ENCODE measurements around the gene LGALS7.
"Not testable (repeated sequence)": the region's sequence is repeated elsewhere in the genome, so short reads cannot be mapped to it uniquely, and the experiment has no call there.

Gene LGALS7

DNA sequence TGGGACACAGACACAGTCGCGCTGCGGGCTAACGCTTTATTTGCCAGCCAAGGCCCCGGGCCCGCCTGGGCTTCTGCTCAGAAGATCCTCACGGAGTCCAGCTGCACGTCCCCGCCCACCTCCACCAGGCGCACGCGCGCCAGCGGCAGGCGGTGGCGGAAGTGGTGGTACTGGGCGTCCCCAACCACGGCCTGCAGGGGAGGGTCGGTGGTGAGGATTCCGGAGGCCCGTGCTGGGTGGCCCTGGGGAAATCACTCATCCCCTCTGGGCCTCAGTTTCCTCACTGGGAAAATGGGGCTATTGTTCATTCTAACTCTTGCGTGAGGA lies 2.4 kb downstream of the LGALS7 start:
- DNase-seq (ENCODE audit: low read depth in 3 of 3): not testable (repeated sequence)

DNA sequence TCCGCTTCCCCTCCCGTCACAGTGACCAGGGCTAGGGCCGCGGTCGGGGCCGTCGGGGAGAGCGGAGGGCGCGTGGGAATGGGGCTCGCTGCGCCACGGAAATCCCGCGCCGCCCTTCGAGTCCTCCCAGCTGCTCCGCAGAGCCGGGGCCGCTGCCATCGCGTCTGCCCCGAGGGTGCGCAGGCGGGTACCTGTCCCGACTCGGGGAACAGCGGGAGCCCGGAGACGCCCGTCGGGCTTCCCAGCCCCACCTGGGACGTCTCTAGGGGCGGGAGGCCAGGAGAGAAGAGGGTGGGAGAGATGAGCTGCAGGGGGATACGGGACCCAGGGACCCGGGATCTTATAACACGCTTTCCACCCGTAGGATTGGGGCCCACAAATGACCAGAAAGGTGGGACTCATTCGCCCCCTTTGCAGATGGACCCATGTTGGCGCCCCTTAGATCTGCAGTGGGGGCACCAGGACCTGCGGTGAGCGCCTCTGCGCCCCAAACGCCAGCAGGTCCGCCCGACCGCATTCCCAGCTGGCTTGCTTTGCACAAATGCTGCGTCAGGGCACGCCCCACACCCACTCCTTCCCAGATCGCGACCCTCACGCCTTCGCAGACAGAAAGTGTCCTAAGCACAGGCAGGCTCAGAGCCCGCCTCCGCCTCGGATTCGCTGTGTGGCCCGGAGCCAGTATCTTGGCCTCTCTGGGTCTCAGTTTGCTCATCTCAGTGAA lies 2.9 kb downstream of the LGALS7 start:
- DNase-seq (ENCODE audit: low read depth in 3 of 3): not testable (repeated sequence)

DNA sequence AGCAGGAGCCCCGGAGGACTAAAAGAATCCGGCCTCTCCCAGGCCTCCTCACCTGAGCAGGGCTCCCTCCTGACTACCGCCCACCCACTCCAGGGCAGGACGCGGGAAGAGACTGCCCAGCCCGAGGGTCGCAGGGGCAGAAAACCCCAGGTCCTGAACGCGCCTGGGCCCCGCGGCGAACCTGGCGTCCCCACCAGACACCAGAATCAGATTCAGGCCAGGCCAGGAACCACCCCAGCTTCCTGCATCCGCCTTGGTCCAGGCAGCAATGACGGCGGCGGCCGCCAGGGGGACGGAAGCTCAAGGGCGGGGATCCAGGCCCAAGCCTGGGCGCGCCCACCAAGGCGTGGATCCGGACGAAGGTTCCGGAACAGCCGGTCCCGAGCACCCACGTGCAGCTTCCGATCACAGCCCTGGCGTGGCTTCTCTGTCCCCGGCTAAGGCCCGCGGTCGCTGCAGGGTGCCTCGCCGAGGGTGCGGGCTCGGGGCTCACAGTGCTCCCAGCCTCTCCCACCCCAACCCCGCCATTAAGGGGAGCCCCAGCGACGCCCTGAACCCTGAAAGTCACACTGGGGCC lies 3.6 kb downstream of the LGALS7 start:
- peak; percentile 78 to 82 (median 79) for DNase-seq (ENCODE audit: low read depth in 3 of 3)

DNA sequence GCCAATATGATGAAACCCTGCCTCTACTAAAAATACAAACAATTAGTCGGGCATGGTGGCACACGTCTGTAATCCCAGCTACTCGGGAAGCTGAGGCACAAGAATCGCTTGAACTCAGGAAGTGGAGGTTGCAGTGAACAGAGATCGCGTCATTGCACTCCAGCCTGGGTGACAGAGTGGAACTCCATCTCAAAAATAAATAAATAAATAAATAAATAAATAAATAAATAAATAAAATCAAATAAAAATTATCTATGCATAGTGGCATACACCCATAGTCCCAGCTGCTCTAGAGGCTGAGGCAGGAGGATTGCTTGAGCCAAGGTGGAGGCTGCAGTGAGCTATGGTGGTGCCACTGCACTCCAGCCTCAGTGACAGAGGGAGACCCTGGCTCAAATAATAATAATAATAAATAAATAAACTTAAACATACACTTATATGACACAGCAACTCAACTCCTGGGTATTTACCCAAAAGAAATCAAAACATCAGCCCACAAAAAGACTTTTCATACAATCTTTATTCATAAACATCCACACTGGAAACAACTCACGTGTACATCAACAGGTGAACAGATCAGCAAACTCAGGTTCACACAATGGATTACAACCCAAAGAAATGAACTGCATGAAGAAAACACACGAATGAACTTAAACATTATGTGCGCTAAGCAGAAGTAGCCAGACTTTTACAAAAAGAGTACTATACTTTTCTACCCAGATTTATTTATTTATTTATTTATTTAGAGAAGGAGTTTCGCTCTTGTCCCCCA lies 6.9 kb downstream of the LGALS7 start:
- DNase-seq (ENCODE audit: low read depth in 3 of 3): no peak

DNA sequence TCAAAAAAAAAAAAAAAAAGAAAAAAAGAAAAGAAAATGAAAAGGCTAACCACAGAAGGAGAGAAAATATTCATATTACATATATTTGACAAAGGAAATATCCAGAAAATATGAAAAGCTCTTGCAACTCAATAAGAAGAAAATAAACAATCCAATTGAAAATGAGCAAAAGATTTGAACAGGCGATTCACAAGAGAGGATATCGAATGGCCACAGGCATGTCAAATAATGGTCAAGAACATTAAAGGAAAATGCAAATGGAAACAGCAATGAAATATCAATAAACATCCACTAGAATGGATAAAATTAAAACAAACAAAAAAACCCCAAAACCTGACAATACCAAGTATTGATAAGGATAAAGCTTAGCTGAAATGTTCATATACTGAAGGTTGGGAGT lies 8.1 kb downstream of the LGALS7 start:
- DNase-seq (ENCODE audit: low read depth in 3 of 3): no peak

DNA sequence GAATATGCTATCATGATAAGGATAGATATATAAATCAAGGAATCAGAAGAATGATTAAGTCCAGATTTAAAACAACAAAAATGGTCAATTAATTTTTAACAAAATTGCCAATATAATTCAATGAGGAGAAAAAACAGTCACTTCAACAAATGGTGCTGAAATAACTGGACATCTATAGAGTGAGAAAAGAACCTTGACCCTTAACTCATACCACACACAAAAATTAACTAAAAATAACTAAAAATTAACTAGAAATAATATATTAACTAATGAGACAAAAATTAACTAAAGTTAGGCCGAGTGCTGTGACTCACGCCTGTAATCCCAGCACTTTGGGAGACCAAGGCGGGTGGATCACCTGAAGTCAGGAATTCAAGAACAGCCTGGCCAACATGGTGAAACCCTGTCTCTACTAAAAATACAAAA lies 9.5 kb downstream of the LGALS7 start:
- no peak for DNase-seq (ENCODE audit: low read depth in 3 of 3)

DNA sequence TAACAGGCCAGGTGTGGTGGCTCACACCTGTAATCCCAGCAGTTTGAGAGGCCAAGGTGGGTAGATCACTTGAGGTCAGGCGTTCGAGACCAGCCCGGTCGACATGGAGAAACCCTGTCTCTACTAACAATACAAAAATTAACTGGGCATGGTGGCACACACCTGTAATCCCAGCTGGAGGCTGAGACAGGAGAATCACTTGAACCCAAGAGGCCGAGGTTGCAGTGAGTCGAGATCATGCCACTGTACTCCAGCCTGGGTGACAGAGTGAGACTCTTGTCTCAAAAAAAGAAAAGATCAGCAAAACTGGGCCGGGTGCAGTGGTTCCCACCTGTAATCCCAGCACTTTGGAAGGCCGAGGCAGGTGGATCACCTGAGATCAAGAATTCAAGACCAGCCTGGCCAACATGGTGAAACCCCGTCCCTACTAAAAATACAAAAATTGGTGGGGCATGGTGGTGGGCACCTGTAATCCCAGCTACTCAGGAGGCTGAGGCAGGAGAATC lies 11.4 kb downstream of the LGALS7 start:
- not testable (repeated sequence) for DNase-seq (ENCODE audit: low read depth in 3 of 3)

DNA sequence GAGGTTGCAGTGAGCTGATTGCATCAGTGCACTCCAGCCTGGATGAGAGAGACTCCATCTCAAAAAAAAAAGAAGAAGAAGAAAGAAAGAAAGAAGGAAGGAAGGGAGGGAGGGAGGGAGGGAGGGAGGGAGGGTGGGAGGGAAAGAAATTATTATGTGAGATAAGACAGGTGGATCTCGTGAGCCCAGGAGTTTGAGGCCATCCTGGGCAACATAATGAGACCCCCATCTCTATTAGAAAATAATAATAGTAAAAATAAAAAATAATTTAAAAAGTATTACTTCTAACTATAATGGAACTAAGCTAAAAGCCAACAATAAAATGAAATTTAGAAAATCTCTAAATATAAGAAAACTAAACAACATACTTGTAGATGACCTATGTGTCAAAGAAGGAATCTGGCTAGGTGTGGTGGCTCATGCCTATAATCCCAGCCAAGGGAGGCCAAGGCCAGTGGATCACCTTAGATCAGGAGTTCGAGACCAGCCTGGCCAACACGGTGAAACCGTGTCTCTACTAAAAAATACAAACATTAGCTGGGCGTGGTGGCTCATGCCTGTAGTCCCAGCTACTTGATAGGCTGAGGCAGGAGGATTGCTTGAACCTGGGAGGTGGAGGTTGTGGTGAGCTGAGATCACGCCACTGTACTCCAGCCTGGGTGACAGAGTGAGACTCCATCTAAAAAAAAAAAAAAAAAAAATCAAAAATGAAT lies 12.4 kb downstream of the LGALS7 start:
- DNase-seq (ENCODE audit: low read depth in 3 of 3): not testable (repeated sequence)

DNA sequence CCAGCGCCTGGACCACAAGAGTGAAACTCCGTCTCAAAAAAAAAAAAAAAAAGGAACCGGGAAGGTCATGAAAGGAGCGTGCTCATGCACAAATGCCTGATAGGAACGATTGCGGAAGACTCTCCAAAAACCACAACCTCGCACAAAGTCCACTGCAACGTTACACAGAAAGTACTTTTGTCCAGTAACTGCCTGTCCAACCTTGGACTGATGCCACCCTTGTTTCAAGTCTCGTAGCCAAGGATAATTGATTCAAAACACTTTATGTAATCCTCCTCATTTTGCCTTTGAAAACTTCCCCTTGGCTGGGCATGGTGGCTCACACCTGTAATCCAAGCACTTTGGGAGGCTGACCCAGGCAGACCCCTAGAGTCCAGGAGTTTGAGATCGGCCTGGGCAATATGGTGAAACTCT lies 13.7 kb downstream of the LGALS7 start:
- DNase-seq (ENCODE audit: low read depth in 3 of 3): no peak

DNA sequence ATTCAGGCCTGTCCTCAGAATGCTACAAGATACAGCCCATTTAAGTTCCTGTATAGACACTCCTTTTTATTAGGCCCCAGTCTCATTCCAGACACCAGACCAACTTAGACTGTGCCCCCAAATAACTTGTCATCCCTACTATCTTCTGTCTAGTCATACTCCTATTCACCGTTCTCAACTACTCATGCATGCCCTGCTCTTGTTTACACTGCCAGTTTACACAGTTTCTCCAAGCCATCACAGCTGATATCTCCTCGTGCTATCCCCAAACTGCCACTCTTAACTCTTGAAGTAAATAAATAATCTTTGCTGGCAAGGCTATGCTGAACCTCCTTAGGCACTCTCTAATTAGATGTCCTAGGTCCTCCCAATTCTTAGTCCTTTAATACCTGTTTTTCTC lies 19.1 kb downstream of the LGALS7 start:
- DNase-seq (ENCODE audit: low read depth in 3 of 3): not testable (repeated sequence)

DNA sequence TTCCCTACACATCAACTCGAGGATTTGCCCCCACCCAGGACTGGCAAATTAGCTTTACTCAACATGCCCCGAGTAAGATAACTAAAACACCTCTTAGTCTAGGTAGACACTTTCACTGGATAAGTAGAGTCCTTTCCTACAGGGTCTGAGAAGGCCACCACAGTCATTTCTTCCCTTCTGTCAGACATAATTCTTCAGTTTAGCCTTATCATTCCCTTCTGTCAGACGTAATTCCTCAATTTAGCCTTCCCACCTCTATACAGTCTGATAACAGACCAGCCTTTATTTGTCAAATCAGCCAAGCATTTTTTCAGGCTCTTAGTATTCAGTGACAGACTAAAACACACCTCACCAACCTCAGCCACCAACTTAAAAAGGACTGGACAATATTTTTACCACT lies 19.5 kb downstream of the LGALS7 start:
- not testable (repeated sequence) for DNase-seq (ENCODE audit: low read depth in 3 of 3)

DNA sequence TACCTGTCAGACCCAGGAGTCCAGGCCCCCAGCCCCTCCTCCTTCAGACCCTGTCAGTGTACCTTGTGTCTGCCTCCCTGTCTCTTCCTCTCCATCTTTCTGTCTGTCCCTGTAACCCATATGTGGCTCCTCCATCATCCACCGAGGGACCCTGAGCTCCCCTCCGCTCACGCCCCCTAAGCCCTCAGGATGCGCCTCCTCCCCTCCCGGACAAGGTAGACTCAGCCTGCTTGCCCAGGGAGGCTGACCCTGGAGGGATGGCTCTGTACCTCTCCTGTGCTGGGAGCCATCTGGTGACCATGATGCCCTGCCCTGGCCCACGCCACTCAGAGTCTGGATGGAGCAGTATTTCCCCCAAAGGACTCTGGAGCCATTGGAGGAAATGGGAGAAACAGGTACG lies 28.0 kb downstream of the LGALS7 start:
- DNase-seq (ENCODE audit: low read depth in 3 of 3): no peak

DNA sequence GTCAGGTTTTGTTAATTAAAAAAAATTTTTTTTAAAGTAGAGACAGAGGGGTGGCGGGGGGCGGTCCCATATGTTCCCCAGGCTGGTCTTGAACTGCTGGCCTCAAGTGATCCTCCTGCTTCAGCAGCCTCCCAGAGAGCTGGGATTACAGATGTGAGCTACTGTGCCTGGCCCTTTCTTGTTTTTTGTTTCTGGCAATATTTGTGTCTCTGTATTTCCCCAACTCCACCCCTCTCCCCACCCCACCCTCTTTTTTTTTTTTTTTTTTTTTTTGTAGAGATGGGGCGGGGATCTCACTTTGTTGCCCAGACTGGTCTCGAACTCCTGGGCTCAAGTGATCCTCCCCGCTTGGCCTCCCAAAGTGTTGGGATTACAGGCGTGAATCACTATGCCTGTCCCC lies 28.4 kb downstream of the LGALS7 start:
- DNase-seq (ENCODE audit: low read depth in 3 of 3): no peak

DNA sequence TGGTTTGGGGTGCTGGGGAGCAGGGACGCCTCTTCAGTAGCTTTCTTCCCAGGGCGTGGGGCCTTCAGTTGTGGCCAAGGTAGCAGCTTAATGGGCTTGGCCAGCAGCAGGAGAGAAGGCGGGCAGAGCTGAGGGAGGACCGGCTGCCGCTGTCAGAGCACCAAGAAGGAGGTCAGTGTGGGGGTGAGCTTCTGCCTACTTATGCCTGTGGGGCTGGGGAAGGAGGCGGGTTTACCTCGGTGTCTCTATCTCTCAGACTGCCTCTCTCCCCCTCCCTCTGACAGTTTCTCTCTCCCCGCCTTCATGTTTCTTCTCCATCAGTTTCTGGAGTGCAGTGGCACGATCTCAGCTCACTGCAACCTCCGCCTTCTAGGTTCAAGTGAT lies 29.0 kb downstream of the LGALS7 start, which contains the start of gene CAPN12:
TSS of gene CAPN12 (minus strand) at position 177 of the 384 bp plus-strand sequence. CDS start 309 bp downstream, outside the sequence.
- DNase-seq (ENCODE audit: low read depth in 3 of 3): no peak

DNA sequence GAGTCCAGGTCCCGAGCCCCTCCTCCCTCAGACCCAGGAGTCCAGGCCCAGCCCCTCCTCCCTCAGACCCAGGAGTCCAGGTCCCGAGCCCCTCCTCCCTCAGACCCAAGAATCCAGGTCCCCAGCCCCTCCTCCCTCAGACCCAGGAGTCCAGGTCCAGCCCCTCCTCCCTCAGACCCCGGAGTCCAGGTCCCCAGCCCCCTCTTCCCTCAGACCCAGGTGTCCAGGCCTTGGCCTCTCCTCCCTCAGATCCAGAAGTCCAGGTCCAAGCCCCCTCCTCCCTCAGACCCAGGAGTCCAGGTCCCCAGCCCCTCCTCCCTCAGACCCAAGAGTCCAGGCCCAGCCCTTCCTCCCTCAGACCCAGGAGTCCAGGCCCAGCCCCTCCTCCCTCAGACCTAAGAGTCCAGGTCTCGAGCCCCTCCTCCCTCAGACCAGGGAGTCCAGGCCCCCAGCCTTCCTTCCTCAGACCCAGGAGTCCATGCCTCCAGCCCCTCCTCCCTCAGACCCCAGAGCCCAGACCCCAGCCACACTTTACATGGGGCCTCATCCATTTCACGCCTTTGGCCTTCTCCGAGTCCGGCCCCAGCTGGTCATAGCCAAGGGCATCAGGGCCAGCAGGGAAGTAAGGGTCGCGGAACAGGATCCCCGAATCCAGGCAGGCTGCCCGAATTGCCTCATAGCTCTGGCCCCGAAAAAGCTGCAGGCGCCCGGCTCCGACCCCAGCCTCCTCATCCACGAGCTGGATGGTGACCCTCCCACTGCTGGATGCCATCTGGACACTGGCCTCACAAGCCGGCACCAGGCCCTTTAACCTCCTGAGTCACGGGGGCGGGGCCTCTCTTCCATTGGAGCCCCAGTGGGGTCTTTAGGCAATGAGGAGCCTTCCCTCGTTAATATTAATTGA lies 29.7 kb downstream of the LGALS7 start:
- DNase-seq (ENCODE audit: low read depth in 3 of 3): no peak

DNA sequence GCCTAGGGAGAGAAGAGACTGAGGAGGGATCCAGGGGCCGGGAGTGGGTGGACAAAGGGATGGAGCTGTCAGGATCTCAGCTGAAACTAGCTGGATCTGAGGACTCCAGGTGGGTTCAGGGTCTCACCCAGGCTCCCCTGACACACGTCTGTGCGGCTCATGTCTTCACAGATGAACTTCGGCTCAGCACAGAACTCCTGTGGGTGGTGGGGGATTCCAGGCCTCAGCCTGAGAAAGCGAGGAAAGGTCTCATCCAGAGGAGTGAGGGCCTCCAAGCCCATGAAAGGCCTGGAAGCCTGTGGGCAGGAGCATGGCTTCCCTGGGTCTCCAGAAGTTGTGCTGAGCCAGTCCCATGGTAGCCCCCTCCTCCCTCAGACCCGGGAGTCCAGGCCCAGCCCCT lies 30.4 kb downstream of the LGALS7 start:
- DNase-seq (ENCODE audit: low read depth in 3 of 3): no peak

DNA sequence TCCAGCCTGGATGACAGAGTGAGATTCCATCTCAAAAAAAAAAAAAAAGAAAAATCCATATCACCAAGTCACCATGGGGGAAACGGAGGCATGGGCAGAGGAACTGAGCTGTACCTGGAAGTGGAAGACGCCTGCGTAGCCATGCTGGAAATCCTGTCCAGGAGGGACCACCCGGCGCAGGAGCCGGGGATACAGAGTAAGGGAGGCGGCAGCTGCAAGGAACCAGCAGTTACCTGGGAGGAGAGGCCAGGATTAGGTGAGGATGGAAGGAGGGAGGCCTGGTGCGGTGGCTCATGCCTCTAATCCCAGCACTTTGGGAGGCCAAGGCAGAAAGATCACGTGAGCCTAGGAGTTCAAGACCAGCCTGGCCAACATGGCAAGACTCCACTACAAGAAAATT lies 31.0 kb downstream of the LGALS7 start:
- DNase-seq (ENCODE audit: low read depth in 3 of 3): no peak

DNA sequence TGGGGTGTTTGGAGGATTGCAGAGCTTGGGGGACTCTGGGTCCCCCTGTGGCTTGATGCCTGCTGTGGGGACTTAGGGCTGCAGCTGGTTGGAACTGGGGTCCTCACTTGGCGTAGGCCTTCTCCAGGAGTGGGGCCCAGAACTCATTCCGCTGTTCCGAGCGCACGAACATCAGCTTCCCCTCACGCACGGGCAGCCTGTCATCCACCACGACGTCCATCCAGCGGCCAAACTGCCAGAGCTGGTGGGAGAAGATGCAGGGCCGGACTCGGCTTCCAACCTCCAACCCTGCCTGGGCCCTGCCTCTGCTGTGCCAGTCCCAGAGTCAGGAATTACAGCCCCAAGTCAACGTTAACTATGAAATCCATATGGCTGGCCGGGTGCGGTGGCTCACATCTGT lies 31.6 kb downstream of the LGALS7 start:
- DNase-seq (ENCODE audit: low read depth in 3 of 3): no peak

DNA sequence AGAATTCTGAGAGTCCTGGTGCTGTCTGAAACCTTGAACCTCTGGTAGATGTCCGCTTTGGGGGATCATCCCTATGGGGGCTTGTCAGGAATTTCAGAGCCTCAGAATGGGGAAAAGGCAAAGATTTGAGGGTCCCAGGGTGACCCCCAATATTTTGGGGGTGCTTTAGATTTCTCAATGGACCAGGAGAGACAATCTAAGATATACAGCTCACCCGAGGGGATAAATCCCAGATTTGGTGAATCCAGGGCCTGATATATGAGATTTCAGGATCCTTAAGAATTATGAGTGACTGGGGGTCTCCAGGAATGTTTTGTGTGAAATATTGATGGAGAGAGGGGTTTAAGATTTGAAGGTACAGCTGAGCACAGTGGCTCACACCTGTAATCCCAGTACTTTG lies 32.4 kb downstream of the LGALS7 start:
- DNase-seq (ENCODE audit: low read depth in 3 of 3): no peak

DNA sequence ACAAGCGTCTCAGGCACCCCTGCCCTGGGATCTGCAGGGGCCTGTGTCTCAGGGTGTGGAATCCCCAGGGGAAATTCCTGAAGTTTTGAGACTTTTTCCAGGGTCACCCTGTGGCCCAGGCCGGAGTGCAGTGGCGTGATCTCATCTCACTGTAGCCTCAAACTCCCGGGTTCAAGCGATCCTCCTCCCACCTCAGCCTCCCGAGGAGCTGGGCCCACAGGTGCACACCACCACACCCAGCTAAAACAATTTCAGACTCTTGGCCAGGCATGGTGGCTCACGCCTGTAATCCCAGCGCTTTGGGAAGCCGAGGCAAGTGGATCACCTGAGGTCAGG lies 33.1 kb downstream of the LGALS7 start:
- DNase-seq (ENCODE audit: low read depth in 3 of 3): no peak

Measured in stimulated activated CD4-positive, alpha-beta T cell treated with anti-CD3 and anti-CD28 coated beads, TNF-alpha, amount 100 ng/mL, for 4 hours (primary cell).